ENCODE results near the gene CLCN6.

Gene CLCN6

GRCh38 chr1:11880911-11881748 lies 75.1 kb downstream of the CLCN6 start:
- no peak for DNase-seq

GRCh38 chr1:11881749-11882441 lies 75.9 kb downstream of the CLCN6 start:
- no peak for DNase-seq

GRCh38 chr1:11882814-11883538 lies 77.0 kb downstream of the CLCN6 start:
- DNase-seq, result no peak

- DNase-seq, result no peak
Observed at GRCh38 chr1:11885916-11886315, 79.9 kb downstream of the CLCN6 start.

GRCh38 chr1:11886986-11887665 lies 81.1 kb downstream of the CLCN6 start:
- DNase-seq, result no peak

GRCh38 chr1:11887666-11888007 lies 81.6 kb downstream of the CLCN6 start:
- DNase-seq, result no peak

GRCh38 chr1:11888206-11888876 lies 82.3 kb downstream of the CLCN6 start:
- DNase-seq, result no peak

GRCh38 chr1:11888877-11889208 lies 82.9 kb downstream of the CLCN6 start:
- no peak for DNase-seq

GRCh38 chr1:11891433-11892186 lies 85.6 kb downstream of the CLCN6 start:
- no peak for DNase-seq
